ENCODE results near the gene WDR90.

The WDR90 gene

DNA sequence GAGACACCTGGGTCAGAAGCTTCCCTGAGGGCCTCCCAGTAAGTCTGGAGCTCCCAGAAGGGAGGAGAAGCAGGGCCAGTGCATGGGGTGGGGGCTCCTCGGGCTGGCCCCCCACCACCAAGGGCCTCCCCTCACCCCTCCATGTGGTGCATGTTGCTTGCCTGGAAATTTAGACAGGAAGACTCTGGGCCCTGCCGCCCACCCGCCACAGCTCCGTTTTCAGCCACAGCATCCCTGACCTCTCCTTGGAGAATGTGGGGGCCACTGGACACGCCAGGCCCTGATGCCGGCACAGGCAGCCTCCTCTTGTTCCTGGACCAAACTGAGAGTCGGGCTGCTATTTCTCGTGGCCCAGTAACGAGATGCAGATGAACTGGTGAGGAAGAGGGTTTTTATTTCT is 10.3 kb upstream of the WDR90 start:
- DNase-seq: no peak
- ATAC-seq: no peak

DNA sequence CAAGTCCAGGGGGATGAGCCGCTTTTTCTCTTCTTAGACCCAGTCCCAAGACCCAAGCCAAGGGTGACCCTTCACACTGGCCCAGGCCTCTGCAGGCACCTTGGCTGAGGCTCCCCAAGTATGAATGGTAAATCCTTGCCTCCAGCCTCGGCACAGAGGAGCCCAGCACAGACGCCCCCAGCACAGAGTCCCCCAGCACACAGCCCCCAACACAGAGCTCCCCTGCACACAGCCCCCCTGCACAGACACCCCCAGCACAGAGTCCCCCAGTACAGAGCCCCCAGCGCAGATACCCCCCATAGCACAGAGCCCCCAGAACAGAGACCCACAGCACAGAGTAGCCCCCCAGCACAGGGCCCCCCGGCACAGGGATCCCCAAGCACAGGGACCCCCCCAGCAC is 8.6 kb upstream of the WDR90 start:
- ATAC-seq: no peak

DNA sequence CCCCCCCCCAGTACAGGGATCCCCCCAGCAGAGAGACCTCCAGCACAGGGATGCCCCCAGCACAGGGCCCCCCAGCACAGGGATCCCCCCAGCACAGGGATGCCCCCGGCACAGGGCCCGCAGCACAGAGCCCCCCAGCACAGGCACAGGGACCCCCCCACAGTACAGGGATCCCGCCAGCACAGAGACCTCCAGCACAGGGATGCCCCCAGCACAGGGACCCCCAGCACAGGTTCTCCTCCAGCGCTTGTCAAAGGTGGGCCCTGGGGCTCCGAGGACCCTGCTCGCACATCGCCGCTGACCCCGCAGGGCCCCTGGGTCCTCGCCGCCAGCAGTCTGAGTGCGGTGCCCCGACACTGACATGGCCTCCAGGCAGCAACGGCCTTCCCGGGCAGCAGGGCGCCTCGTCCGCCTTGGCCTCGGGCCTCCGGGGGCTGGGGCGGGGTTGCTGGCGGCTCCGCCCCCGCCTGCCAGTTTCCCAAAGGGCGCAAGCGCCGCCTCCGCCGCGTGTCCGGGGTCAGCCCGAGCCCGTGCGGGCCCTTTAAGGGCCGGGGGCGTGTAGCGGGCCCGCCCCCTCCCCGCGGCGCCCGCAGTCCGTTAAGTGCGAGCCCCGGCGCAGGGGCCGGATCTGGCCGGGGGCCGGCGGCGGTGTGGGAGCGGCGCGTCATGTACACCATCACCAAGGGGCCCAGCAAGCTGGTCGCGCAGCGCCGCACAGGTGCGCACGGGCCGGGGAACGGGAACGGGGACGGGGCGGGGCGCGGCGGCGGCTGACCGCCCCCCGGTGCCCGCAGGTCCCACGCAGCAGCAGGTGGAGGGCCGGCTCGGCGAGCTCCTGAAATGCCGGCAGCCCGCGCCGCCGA is 7.6 kb upstream of the WDR90 start, which contains the start of gene MCRIP2:
Gene MCRIP2 (plus strand): TSS at position 503 of the 863 bp plus-strand sequence. CDS start 164 bp downstream, at position 667.
- ATAC-seq (peak; percentile 67), DNase-seq (peak; percentile 86)

More for the DNA sequence above, 8.6 kb upstream of the WDR90 start:
- DNase-seq: no peak

DNA sequence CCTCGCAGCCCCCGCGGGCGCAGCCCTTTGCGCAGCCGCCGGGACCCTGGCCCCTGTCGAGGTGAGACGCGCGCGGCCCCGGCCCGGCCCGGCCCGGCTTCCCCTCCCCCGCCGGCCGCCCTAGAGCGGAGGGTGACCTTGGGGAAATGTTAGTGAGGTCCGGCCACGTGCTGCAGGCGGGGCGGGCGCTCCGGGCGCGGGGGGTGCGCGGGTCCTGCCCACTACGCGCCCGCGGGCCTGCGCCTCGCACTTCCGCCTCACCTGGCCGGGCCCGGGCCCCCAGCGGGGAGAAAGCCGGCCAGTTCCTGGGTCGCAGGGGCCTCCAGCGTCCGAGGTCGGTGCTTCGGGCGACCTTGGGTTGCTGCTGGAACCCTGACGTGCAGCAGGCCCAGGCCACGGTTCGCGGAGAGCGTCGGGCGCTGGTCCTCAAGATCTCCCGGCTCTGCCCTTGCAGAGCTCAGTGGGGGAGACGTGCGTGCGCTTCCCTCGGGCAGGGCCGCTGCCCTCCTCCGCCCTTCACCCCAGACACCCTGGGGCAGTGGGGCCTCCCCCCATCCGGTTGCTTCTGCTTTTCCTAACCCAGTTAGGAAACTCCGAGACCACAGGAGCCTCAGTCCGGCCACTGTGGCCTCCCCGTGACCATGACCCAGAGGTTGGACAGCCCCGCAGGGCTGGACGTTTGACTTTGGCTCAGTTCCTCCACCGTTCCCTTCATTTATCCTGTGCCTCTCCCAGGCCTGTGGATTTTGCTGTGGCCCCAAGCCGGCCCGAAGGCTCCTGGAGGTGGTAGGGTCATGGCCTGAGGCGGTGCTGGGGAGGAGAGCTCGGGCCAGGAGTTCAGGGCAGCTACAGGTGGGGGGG is 6.7 kb upstream of the WDR90 start:
- DNase-seq (peak; percentile 63), ATAC-seq (peak; percentile 42)

- ATAC-seq: no peak
Measured at GRCh38 chr16:643050-643368, 6.2 kb upstream of the WDR90 start.

DNA sequence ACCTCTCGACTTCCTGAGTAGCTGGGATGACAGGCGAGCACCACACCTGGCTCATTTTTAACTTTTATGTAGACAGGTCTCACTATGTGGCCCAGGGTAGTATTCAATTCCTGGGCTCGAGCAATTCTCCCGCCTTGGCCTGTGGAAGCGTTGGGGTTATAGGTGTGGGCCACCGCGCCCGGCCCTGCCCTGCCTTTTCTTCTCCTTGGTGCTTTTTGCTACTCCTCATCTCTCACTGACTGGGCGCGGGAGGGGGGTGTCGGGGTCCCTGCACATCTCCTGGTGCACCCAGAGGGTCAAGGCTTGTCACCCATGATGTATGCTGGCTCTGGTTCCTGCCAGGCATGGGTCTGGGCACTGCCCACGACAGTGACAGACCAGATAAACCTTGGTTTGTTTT is 4.6 kb upstream of the WDR90 start:
- ATAC-seq: no peak

More at GRCh38 chr16:643050-643368, 6.2 kb upstream of the WDR90 start:
- DNase-seq: no peak

DNA sequence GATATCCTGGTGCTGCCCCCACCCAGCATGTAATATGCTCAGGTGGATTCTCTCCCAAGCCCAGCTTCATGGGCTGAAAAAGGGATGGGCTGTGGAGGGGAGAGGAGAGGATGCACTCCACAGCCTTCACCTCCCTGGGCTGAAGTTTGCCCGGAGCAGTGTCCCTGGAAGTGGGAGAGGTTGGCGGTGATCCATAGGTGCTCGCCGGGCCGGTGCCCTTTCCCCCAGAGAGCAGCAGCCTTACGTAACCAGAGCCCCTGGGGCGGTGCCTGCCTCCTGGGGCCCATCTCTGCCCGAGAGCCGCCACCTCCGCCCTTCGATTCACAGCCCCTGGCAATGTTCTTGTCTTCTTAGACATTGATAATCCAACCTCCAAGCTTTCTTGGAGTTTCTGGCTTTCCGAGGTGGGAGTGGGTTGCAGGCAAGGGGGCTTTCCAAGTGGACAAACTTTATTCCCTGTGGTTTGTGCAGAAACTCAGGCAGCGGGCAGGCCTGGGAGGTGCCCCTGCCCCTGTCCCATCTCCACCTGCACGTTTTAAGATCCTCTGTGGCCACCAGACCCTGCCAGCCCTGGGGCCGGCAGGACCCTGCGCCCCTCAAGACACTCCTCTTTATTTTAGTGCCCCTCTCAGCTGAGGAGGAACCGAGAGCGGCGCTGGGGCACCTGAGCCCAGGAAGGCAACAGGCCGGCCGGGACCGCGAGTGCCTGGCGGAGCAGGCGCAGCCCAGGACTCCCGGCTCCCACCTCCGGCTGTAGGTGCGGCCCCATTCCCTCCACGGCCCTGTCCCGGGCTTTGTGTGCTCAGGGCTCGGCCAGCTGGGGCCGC is 3.1 kb upstream of the WDR90 start:
- DNase-seq: no peak
- no peak for ATAC-seq

More for the DNA sequence above, 4.6 kb upstream of the WDR90 start:
- DNase-seq: no peak

GRCh38 chr16:646679-647172 is 2.4 kb upstream of the WDR90 start:
- ATAC-seq (no peak), DNase-seq (no peak)

- ATAC-seq (no peak), DNase-seq (no peak)
Measured at GRCh38 chr16:647173-647902, 1.8 kb upstream of the WDR90 start.

GRCh38 chr16:648071-648780 is 939 bp upstream of the WDR90 start:
- DNase-seq: peak; percentile 78

DNA sequence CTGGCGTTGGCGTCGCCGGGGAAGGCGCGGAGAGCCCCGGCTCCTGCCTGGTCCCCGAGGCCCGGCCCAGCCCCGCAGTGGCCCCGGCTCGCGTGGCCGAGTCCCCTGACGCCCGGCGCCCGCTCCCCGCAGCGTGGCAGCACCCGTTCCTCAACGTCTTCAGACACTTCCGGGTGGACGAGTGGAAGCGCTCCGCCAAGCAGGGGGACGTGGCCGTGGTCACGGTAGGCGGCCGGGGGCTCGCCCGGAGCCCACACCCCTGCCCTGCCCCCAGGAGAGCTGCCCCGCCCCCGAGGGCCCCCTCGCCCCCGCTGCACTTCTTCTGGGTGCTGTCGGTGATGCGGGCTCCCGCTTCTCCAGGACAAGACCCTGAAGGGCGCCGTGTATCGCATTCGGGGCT is 466 bp downstream of the WDR90 start:
- ATAC-seq (no peak), DNase-seq (peak; percentile 41)

More at GRCh38 chr16:648071-648780, 939 bp upstream of the WDR90 start:
- peak; percentile 16 for ATAC-seq

GRCh38 chr16:651844-652243 is 2.7 kb downstream of the WDR90 start:
- ATAC-seq (no peak), DNase-seq (no peak)

GRCh38 chr16:652454-653305 is 3.5 kb downstream of the WDR90 start:
- DNase-seq (no peak), ATAC-seq (no peak)

GRCh38 chr16:654034-654433 is 4.9 kb downstream of the WDR90 start:
- no peak for DNase-seq
- no peak for ATAC-seq

- DNase-seq (no peak), ATAC-seq (no peak)
Measured at GRCh38 chr16:657487-657886, 8.3 kb downstream of the WDR90 start.

- DNase-seq (no peak), ATAC-seq (no peak)
Measured at GRCh38 chr16:658679-659571, 9.8 kb downstream of the WDR90 start.

DNA sequence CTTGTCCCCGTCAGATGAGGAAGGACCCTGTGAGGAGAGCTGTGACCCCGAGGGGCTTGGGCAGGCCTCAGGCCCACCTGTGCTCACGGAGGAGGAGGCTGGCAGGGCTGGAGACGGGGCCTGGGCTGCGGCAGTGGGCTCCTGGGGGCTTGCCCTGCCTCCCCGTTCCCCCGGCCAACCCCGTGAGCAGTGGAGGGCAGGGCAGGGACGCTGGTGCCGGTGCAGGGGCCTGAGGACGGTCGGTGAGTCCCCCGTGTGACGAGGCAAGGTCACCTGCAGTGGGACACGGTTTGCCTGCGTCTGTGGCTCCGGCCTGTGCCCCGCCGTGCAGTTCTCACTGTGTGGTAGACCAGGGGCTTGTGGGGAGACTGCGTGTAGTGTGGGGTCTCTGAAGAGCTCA is 10.5 kb downstream of the WDR90 start:
- DNase-seq (no peak), ATAC-seq (no peak)

- no peak for DNase-seq
- no peak for ATAC-seq
Measured at GRCh38 chr16:660132-660458, 10.9 kb downstream of the WDR90 start.
